ENCODE data around the gene ECT2L.

DNA sequence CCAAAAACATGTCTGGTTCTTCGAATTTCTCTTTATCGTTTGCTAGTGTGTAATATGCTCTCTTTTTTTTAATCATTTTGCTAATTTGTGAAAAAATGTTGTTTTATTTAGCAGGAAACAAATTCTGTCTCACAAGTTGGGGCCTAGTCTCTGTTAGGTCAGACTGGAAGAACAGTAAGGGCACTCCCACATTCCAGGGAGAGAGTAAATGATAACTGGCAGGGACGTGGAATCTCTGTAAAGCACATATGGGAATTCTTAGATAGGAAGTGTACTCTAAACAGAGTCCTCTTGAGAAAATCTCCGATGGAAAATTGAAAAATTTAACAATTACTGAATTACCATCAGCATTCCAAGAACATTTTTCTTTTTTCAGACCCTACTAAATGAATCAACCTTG, 38.8 kb upstream of the ECT2L start:
- TF ChIP-seq POLR2A (IDR thresholded peaks at IDR 0.05): no peak
- TF ChIP-seq, protein P1, sequence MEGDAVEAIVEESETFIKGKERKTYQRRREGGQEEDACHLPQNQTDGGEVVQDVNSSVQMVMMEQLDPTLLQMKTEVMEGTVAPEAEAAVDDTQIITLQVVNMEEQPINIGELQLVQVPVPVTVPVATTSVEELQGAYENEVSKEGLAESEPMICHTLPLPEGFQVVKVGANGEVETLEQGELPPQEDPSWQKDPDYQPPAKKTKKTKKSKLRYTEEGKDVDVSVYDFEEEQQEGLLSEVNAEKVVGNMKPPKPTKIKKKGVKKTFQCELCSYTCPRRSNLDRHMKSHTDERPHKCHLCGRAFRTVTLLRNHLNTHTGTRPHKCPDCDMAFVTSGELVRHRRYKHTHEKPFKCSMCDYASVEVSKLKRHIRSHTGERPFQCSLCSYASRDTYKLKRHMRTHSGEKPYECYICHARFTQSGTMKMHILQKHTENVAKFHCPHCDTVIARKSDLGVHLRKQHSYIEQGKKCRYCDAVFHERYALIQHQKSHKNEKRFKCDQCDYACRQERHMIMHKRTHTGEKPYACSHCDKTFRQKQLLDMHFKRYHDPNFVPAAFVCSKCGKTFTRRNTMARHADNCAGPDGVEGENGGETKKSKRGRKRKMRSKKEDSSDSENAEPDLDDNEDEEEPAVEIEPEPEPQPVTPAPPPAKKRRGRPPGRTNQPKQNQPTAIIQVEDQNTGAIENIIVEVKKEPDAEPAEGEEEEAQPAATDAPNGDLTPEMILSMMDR (IDR thresholded peaks at IDR 0.05): no peak
